NB4 (cell line): Measurements from ENCODE around the gene OSBP2.

Experiments used
- CTCF ChIP-seq: IDR thresholded peaks from one replicate; pipeline ENCODE4 v1.5.1; 2012; ENCODE audit warnings: low read depth, low read length
- MAX ChIP-seq: IDR thresholded peaks from 2 replicates; pipeline ENCODE4 v1.6.1; 2011; ENCODE audit warnings: low read depth, low read length
- POLR2A ChIP-seq: IDR thresholded peaks from 2 replicates; pipeline ENCODE4 v1.6.1; 2011; ENCODE audit warnings: mild to moderate bottlenecking; ENCODE audit not compliant: insufficient read length; ENCODE audit errors: extremely low read depth

- TF ChIP-seq POLR2A (no peak), CTCF (no peak), MAX (no peak)
These were observed 135.4 kb downstream of the OSBP2 start for GRCh38 chr22:30829901-30830550.
